ENCODE measurements around the gene BBS1. TPM values are rescaled to one million over a fixed set of nuclear protein-coding genes. Genes with fewer than 3 reads are reported as not detected.

BBS1 gene
- polyA plus RNA-seq, 4 donors = 3.8 to 37.1 (median 7.9) TPM

DNA sequence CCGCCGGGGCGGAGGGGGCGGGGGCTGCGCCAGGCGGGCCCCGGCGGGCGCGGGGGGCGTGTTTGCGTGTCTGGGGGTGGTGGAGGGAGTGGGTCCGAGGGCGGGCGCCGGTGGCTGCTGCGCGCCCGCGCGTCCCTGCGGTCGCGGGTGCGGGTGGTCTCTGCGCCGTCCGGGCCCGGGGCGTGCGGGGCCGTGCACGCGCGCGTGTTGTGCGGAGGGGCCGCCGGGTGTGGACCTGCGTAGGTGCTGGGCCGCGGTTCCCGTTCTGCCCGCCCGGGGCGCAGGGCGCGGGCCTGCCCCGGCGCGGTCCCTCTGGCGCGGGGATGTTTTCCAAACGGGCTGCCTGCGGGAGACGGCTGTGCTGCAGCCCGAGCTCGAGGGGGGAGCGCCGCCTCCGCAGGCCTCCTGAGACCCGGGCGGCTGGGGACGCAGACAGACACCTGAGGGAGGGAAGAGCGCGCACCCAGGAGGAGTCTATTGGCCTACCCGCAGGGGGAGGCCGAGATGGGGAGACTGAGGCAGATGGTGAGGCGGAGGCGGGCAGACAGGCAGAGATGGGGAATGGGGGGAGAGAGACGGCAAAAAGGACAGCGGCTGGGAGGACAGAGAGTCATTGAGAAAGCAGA lies 43.3 kb upstream of the BBS1 start:
- H3K4me1 ChIP-seq (ENCODE audit: control insufficient read depth in 3 of 3, insufficient read depth in 2 of 3, low read depth in 1 of 3, low read length in 2 of 3) = peaks cover 0 to 8% (median 0%) of the 10 kb centered on the region in 3 donors
- no peak for FAIRE-seq
- peak overlapping the region in 2 of 3 donors; percentile 22 to 30 for H3K27ac ChIP-seq (ENCODE audit: low read depth in 1 of 3, low read length in 2 of 3)
- H3K4me3 ChIP-seq (ENCODE audit: low read depth in 1 of 3, low read length in 3 of 3) = peak overlapping the region; percentile 59 to 75 (median 60)
- peaks cover 0 to 15% (median 0%) of the 10 kb centered on the region in 3 donors for H3K36me3 ChIP-seq (ENCODE audit: control insufficient read depth in 3 of 3, insufficient read depth in 2 of 3, low read depth in 1 of 3, low read length in 3 of 3)
- peaks cover 0 to 13% (median 0%) of the 10 kb centered on the region in 3 donors for H3K27me3 ChIP-seq (ENCODE audit: control insufficient read depth in 3 of 3, insufficient read depth in 3 of 3, low read length in 3 of 3)
- H3K9me3 ChIP-seq (ENCODE audit: control insufficient read depth in 2 of 2, insufficient read depth in 1 of 2, low read depth in 1 of 2, low read length in 1 of 2) = peaks cover 0 to 4% of the 10 kb centered on the region in 2 donors
- 1 to 3% (median 2%) methylated on average over 36 to 72 of the region's 72 CpGs for WGBS, 3 donors
- peak; percentile 15 to 69 for DNase-seq

DNA sequence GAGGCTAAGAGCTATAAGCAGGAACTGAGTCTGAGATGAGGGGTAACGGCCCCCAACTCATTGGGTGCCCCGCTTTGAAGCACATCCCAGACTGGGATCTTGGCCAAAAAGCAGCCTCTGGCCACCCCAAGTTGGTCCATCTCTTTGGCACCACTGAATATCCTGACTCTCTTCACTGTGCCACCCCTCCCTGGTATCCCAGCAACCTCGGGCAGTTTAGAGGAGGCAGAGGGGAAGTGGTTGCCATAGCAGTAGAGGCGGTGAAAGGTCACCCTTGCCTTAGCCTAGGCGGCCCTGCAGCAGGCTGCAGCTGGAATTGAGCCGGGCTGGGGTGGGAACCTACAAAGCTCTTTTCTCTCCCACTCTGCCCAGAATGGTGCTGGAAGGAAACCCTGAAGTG lies 42.7 kb upstream of the BBS1 start:
- 23 to 37% (median 31%) methylated on average over 6 of the region's 6 CpGs for WGBS, 3 donors
- peak overlapping the region in 1 of 3 donors; percentile 22 for H3K27ac ChIP-seq (ENCODE audit: low read depth in 1 of 3, low read length in 2 of 3)
- peak overlapping the region in 1 of 3 donors; percentile 59 for H3K4me3 ChIP-seq (ENCODE audit: low read depth in 1 of 3, low read length in 3 of 3)
- DNase-seq = peak; percentile 48 to 72
- peaks cover 0 to 20% (median 0%) of the 10 kb centered on the region in 3 donors for H3K36me3 ChIP-seq (ENCODE audit: control insufficient read depth in 3 of 3, insufficient read depth in 2 of 3, low read depth in 1 of 3, low read length in 3 of 3)
- FAIRE-seq = no peak
- peaks cover 0 to 13% (median 0%) of the 10 kb centered on the region in 3 donors for H3K27me3 ChIP-seq (ENCODE audit: control insufficient read depth in 3 of 3, insufficient read depth in 3 of 3, low read length in 3 of 3)
- peaks cover 0 to 8% (median 0%) of the 10 kb centered on the region in 3 donors for H3K4me1 ChIP-seq (ENCODE audit: control insufficient read depth in 3 of 3, insufficient read depth in 2 of 3, low read depth in 1 of 3, low read length in 2 of 3)
- H3K9me3 ChIP-seq (ENCODE audit: control insufficient read depth in 2 of 2, insufficient read depth in 1 of 2, low read depth in 1 of 2, low read length in 1 of 2) = peaks cover 0 to 4% of the 10 kb centered on the region in 2 donors

DNA sequence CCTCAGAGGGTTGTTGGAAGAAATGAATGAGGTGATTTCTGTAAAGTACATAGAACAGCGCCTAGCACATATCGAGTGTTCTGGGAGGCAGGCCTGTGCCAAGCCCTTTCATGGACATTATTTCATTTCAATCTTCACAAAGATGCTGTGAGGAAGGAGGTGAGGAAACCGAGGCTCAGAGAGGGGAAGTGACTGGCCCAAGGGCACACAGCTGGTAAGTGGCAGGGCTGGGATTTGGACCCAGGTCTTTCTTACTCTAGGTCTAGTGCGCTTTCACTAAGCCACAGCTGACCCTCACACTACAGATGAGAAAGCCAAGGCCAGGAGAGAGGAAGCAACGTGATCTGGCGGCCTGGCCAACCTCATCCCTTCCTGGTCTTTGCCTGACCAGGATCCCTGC lies 41.7 kb upstream of the BBS1 start:
- peaks cover 0 to 13% (median 0%) of the 10 kb centered on the region in 3 donors for H3K27me3 ChIP-seq (ENCODE audit: control insufficient read depth in 3 of 3, insufficient read depth in 3 of 3, low read length in 3 of 3)
- peaks cover 0 to 8% (median 0%) of the 10 kb centered on the region in 3 donors for H3K4me1 ChIP-seq (ENCODE audit: control insufficient read depth in 3 of 3, insufficient read depth in 2 of 3, low read depth in 1 of 3, low read length in 2 of 3)
- 71 to 85% (median 82%) methylated on average over 6 of the region's 6 CpGs for WGBS, 3 donors
- no peak overlapping the region for H3K4me3 ChIP-seq (ENCODE audit: low read depth in 1 of 3, low read length in 3 of 3)
- FAIRE-seq (no peak), DNase-seq (no peak)
- no peak overlapping the region for H3K27ac ChIP-seq (ENCODE audit: low read depth in 1 of 3, low read length in 2 of 3)
- H3K36me3 ChIP-seq (ENCODE audit: control insufficient read depth in 3 of 3, insufficient read depth in 2 of 3, low read depth in 1 of 3, low read length in 3 of 3) = peaks cover 0 to 29% (median 0%) of the 10 kb centered on the region in 3 donors
- H3K9me3 ChIP-seq (ENCODE audit: control insufficient read depth in 2 of 2, insufficient read depth in 1 of 2, low read depth in 1 of 2, low read length in 1 of 2) = no peaks in the 10 kb centered on the region

DNA sequence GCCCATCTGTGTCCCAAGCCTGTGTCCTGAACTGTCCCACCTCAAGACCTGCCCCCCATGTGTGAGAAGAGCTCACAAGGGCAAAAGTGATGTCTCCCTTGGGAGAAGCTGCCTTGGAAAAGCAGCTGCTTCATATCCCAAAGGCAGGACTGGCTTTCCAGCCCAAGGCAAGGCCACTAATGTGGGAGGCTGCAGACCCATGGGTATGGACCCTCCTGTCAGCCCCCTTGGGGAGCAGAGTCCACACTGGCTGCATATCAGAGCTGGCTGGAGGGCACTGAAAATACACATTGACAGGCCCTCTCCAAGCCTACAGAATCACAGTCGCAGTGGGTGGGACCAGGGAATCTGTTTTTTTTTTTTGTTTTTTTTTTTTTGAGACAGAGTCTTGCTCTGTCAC lies 41.0 kb upstream of the BBS1 start:
- 87 to 100% methylated on average over 1 of the region's 1 CpG; no CpG with 5 or more reads in 1 of the 3 donors for WGBS, 3 donors
- Histone ChIP-seq H3K4me3 (ENCODE audit: low read depth in 1 of 3, low read length in 3 of 3) (no peak overlapping the region), H3K27ac (ENCODE audit: low read depth in 1 of 3, low read length in 2 of 3) (no peak overlapping the region), H3K27me3 (ENCODE audit: control insufficient read depth in 3 of 3, insufficient read depth in 3 of 3, low read length in 3 of 3) (peaks cover 0 to 13% (median 0%) of the 10 kb centered on the region in 3 donors), H3K4me1 (ENCODE audit: control insufficient read depth in 3 of 3, insufficient read depth in 2 of 3, low read depth in 1 of 3, low read length in 2 of 3) (peaks cover 0 to 8% (median 0%) of the 10 kb centered on the region in 3 donors), H3K36me3 (ENCODE audit: control insufficient read depth in 3 of 3, insufficient read depth in 2 of 3, low read depth in 1 of 3, low read length in 3 of 3) (peaks cover 0 to 35% (median 0%) of the 10 kb centered on the region in 3 donors), H3K9me3 (ENCODE audit: control insufficient read depth in 2 of 2, insufficient read depth in 1 of 2, low read depth in 1 of 2, low read length in 1 of 2) (no peaks in the 10 kb centered on the region)
- FAIRE-seq (no peak), DNase-seq (no peak)

DNA sequence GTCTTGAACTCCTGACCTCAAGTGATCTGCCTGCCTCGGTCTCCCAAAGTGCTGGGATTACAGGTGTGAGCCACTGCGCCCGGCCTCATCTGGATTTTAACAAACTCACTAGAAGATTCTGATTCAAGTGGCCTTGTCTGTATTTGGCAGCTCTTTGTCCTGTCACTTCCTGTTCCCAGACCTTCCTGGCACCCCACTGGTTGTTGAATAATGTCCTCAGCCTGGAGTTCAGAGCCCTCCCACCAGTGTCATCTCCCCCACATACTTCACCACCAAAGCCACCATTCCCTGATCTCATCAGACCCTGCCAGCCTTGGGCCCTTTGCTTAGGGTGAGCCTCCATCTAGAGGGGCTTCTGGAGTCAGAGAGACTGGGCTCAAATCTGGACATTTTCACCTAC lies 40.4 kb upstream of the BBS1 start:
- Histone ChIP-seq H3K27ac (ENCODE audit: low read depth in 1 of 3, low read length in 2 of 3) (no peak overlapping the region), H3K27me3 (ENCODE audit: control insufficient read depth in 3 of 3, insufficient read depth in 3 of 3, low read length in 3 of 3) (peaks cover 0 to 13% (median 0%) of the 10 kb centered on the region in 3 donors), H3K9me3 (ENCODE audit: control insufficient read depth in 2 of 2, insufficient read depth in 1 of 2, low read depth in 1 of 2, low read length in 1 of 2) (no peaks in the 10 kb centered on the region), H3K4me1 (ENCODE audit: control insufficient read depth in 3 of 3, insufficient read depth in 2 of 3, low read depth in 1 of 3, low read length in 2 of 3) (peaks cover 0 to 8% (median 0%) of the 10 kb centered on the region in 3 donors), H3K4me3 (ENCODE audit: low read depth in 1 of 3, low read length in 3 of 3) (no peak overlapping the region), H3K36me3 (ENCODE audit: control insufficient read depth in 3 of 3, insufficient read depth in 2 of 3, low read depth in 1 of 3, low read length in 3 of 3) (peaks cover 0 to 37% (median 0%) of the 10 kb centered on the region in 3 donors)
- FAIRE-seq (no peak), DNase-seq (no peak)
- WGBS, 3 donors = 86 to 94% (median 93%) methylated on average over 3 of the region's 3 CpGs

DNA sequence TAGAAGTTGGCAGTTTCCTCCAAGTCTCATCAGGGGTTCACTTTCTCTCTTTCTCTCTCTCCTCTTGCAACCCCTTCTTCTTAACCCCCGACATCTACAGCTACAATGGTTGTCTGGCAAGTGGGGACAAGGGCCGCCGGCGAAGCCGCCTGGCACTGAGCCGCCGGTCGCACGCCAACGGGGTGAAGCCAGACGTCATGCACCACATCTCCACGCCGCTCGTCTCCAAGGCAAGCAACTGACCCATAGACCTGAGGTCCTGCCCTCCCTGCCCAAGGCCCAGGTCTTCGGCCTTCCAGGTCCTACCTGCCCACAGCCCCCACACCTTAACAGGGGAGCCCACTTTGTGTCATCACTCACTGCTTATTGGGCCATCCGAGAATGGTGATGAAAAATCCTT lies 39.3 kb upstream of the BBS1 start:
- peaks cover 0 to 3% (median 0%) of the 10 kb centered on the region in 3 donors for H3K27me3 ChIP-seq (ENCODE audit: control insufficient read depth in 3 of 3, insufficient read depth in 3 of 3, low read length in 3 of 3)
- H3K4me1 ChIP-seq (ENCODE audit: control insufficient read depth in 3 of 3, insufficient read depth in 2 of 3, low read depth in 1 of 3, low read length in 2 of 3) = peaks cover 0 to 8% (median 0%) of the 10 kb centered on the region in 3 donors
- no peak overlapping the region for H3K4me3 ChIP-seq (ENCODE audit: low read depth in 1 of 3, low read length in 3 of 3)
- H3K9me3 ChIP-seq (ENCODE audit: control insufficient read depth in 2 of 2, insufficient read depth in 1 of 2, low read depth in 1 of 2, low read length in 1 of 2) = no peaks in the 10 kb centered on the region
- FAIRE-seq = no peak
- H3K27ac ChIP-seq (ENCODE audit: low read depth in 1 of 3, low read length in 2 of 3) = no peak overlapping the region
- WGBS, 3 donors = 96 to 98% (median 96%) methylated on average over 16 of the region's 16 CpGs
- DNase-seq = no peak
- peaks cover 0 to 49% (median 0%) of the 10 kb centered on the region in 3 donors for H3K36me3 ChIP-seq (ENCODE audit: control insufficient read depth in 3 of 3, insufficient read depth in 2 of 3, low read depth in 1 of 3, low read length in 3 of 3)

DNA sequence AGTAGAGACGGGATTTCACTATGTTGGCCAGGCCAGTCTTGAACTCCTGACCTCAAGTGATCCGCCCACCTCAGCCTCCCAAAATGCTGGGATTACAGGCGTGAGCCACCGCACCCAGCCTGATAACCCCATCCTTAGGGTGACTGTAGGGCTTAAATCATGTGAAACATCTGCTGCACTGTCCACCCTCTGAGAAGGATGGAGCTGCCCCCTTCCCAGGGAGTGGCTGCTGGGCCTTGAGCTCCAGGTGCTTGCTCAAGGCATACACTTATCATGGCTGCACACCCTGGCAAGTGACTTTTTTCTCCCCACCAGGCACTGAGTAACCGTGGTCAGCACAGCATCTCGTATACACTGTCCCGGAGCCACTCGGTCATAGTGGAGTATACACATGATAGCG lies 38.4 kb upstream of the BBS1 start:
- DNase-seq = no peak
- H3K27ac ChIP-seq (ENCODE audit: low read depth in 1 of 3, low read length in 2 of 3) = no peak overlapping the region
- no peaks in the 10 kb centered on the region for H3K9me3 ChIP-seq (ENCODE audit: control insufficient read depth in 2 of 2, insufficient read depth in 1 of 2, low read depth in 1 of 2, low read length in 1 of 2)
- peaks cover 0 to 8% (median 0%) of the 10 kb centered on the region in 3 donors for H3K4me1 ChIP-seq (ENCODE audit: control insufficient read depth in 3 of 3, insufficient read depth in 2 of 3, low read depth in 1 of 3, low read length in 2 of 3)
- H3K36me3 ChIP-seq (ENCODE audit: control insufficient read depth in 3 of 3, insufficient read depth in 2 of 3, low read depth in 1 of 3, low read length in 3 of 3) = peaks cover 0 to 54% (median 0%) of the 10 kb centered on the region in 3 donors
- H3K4me3 ChIP-seq (ENCODE audit: low read depth in 1 of 3, low read length in 3 of 3) = no peak overlapping the region
- no peaks in the 10 kb centered on the region for H3K27me3 ChIP-seq (ENCODE audit: control insufficient read depth in 3 of 3, insufficient read depth in 3 of 3, low read length in 3 of 3)
- FAIRE-seq = no peak
- 88 to 91% (median 89%) methylated on average over 8 to 9 of the region's 9 CpGs for WGBS, 3 donors

DNA sequence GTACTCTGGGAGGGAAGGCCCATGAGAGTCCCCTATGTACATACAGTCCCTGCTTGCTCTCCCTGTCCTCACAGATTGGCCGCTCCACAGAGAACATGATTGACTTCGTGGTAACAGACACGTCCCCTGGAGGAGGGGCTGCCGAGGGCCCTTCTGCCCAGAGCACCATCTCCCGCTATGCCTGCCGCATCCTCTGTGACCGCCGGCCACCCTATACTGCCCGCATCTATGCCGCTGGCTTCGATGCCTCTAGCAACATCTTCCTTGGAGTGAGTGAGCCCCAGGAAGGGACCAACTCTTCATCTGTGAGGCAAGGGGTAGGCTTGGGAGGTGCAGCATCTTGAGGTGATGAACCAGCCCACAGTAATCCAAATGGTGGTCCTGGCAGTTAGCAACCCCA lies 37.3 kb upstream of the BBS1 start:
- Histone ChIP-seq H3K9me3 (ENCODE audit: control insufficient read depth in 2 of 2, insufficient read depth in 1 of 2, low read depth in 1 of 2, low read length in 1 of 2) (no peaks in the 10 kb centered on the region), H3K27me3 (ENCODE audit: control insufficient read depth in 3 of 3, insufficient read depth in 3 of 3, low read length in 3 of 3) (no peaks in the 10 kb centered on the region), H3K36me3 (ENCODE audit: control insufficient read depth in 3 of 3, insufficient read depth in 2 of 3, low read depth in 1 of 3, low read length in 3 of 3) (peaks cover 0 to 63% (median 0%) of the 10 kb centered on the region in 3 donors), H3K4me1 (ENCODE audit: control insufficient read depth in 3 of 3, insufficient read depth in 2 of 3, low read depth in 1 of 3, low read length in 2 of 3) (no peaks in the 10 kb centered on the region), H3K27ac (ENCODE audit: low read depth in 1 of 3, low read length in 2 of 3) (no peak overlapping the region), H3K4me3 (ENCODE audit: low read depth in 1 of 3, low read length in 3 of 3) (no peak overlapping the region)
- DNase-seq (no peak), FAIRE-seq (no peak)
- WGBS, 3 donors = 91 to 97% (median 95%) methylated on average over 11 of the region's 11 CpGs

Measured in small intestine (tissue), 7 donors.